GM21447 (cell line): ENCODE data around the gene WNK3.

Experiments used
- ATAC-seq: cut with Tn5 transposase; IDR thresholded peaks from one replicate; pipeline ENCODE4 v1.9.1; 2021; ENCODE audit not compliant: unreplicated experiment

Gene WNK3

GRCh38 chrX:54171527-54172250, 186.2 kb downstream of the WNK3 start:
- no peak for ATAC-seq

GRCh38 chrX:54171091-54171490, 186.8 kb downstream of the WNK3 start:
- no peak for ATAC-seq

- ATAC-seq: no peak
Observed at GRCh38 chrX:54166915-54167314, 190.9 kb downstream of the WNK3 start.

- ATAC-seq: no peak
Observed at GRCh38 chrX:54157561-54157960, 200.3 kb downstream of the WNK3 start.
